OCI-LY7 (cell line): ENCODE results near the gene WDR46. TPM values are rescaled to one million over a fixed set of nuclear protein-coding genes. Genes with fewer than 3 reads are reported as not detected.
"Not testable (repeated sequence)": the region's sequence is repeated elsewhere in the genome, so short reads cannot be mapped to it uniquely, and the experiment has no call there.

ENCODE experiments used
- BruUV-seq: library from RNA; stranded (reverse); fragments of 400-500 nt; replicated peaks from 2 replicates; lab custom pipeline; 2021; lab: Mats Ljungman, UMichigan
- CTCF ChIA-PET: fragments of 300-600 bp; sonication (Branson Sonifier 250); formaldehyde crosslinking; loops from one replicate; lab custom pipeline; 2022; ENCODE audit warnings: antibody characterized with exemption; ENCODE audit not compliant: unreplicated experiment; lab: Charles Lee
- POLR2A ChIA-PET: fragments of 300-600 bp; sonication (Branson Sonifier 250); formaldehyde crosslinking; loops from one replicate; lab custom pipeline; 2022; ENCODE audit warnings: antibody characterized with exemption; lab: Charles Lee
- DNase-seq: peaks from one replicate; pipeline ENCODE4 v3.0.0-alpha.2; 2015; ENCODE audit warnings: low spot score
- H2AFZ ChIP-seq: fragments of 200-600 bp; sonication (generic), shearing (Covaris generic); 2 replicates; pipeline ENCODE4 v1.6.1; 2014; ENCODE audit warnings: mild to moderate bottlenecking, antibody characterized with exemption, low read length, moderate library complexity
- H3K27ac ChIP-seq: fragments of 200-600 bp; sonication (generic); 2 replicates; pipeline ENCODE4 v1.5.1; 2014; ENCODE audit warnings: mixed run types, low read depth, mild to moderate bottlenecking, moderate library complexity, low read length, inconsistent platforms; ENCODE audit not compliant: poor library complexity, severe bottlenecking
- H3K36me3 ChIP-seq: fragments of 200-600 bp; sonication (generic); 2 replicates; pipeline ENCODE4 v1.6.1; 2014; ENCODE audit warnings: mild to moderate bottlenecking, antibody characterized with exemption, low read length, moderate library complexity, mixed read lengths; ENCODE audit not compliant: insufficient read depth
- H3K4me1 ChIP-seq: fragments of 200-600 bp; sonication (generic); 2 replicates; pipeline ENCODE4 v1.5.1; 2014; ENCODE audit warnings: mild to moderate bottlenecking, low read length; ENCODE audit not compliant: insufficient read depth, poor library complexity, severe bottlenecking
- H3K4me2 ChIP-seq: fragments of 200-600 bp; sonication (generic); 2 replicates; pipeline ENCODE4 v1.6.1; 2014; ENCODE audit warnings: mild to moderate bottlenecking, low read length
- H3K4me3 ChIP-seq: fragments of 200-600 bp; sonication (generic); 2 replicates; pipeline ENCODE4 v1.5.1; 2014; ENCODE audit warnings: mild to moderate bottlenecking, low read depth, low read length; ENCODE audit not compliant: poor library complexity, severe bottlenecking
- H3K79me2 ChIP-seq: fragments of 200-600 bp; sonication (generic); 2 replicates; pipeline ENCODE4 v1.6.1; 2016; ENCODE audit warnings: low read depth, mild to moderate bottlenecking, low read length, moderate library complexity, mixed read lengths; ENCODE audit not compliant: insufficient read depth
- H3K9me2 ChIP-seq: fragments of 200-600 bp; sonication (generic); 2 replicates; pipeline ENCODE4 v1.6.1; 2016; ENCODE audit warnings: mild to moderate bottlenecking, low read length, mixed read lengths; ENCODE audit not compliant: insufficient read depth
- H3K9me3 ChIP-seq: fragments of 200-600 bp; sonication (generic); 2 replicates; pipeline ENCODE4 v1.6.1; 2014; ENCODE audit warnings: mild to moderate bottlenecking, mixed run types, low read length, mixed read lengths
- H4K20me1 ChIP-seq: fragments of 200-600 bp; sonication (generic); 2 replicates; pipeline ENCODE4 v1.6.1; 2014; ENCODE audit warnings: mild to moderate bottlenecking, antibody characterized with exemption, low read length, moderate library complexity, mixed read lengths; ENCODE audit not compliant: insufficient read depth
- EZH2phosphoT487 ChIP-seq: fragments of 200-600 bp; sonication (generic); IDR thresholded peaks from 2 replicates; pipeline ENCODE4 v1.6.1; 2018; ENCODE audit warnings: low read depth, borderline replicate concordance, mild to moderate bottlenecking, mixed run types, antibody characterized with exemption, low read length, moderate library complexity, mixed read lengths
- intact Hi-C: fragments of 100-400 bp; cut with micrococcal nuclease; formaldehyde crosslinking; loops from one replicate; pipeline ENCODE4 v1.10.0; 2022; ENCODE audit not compliant: unreplicated experiment
- total RNA-seq, 2 experiments: library from RNA; depleted of rRNA in 1 of 2; stranded (reverse); fragments of >200 nt in 1 of 2; shearing (Covaris generic) in 1 of 2; gene quantifications; 2 replicates each; pipeline ENCODE4 v1.2.3, GENCODE V29; 2014 to 2022
- TF ChIP-seq, protein P1 (sequence below): fragments of 200-600 bp; sonication (generic); conservative IDR thresholded peaks from 2 replicates; pipeline ENCODE4 v1.5.1; 2014; ENCODE audit warnings: mild to moderate bottlenecking, antibody characterized with exemption, low read length, moderate library complexity, mixed read lengths

Gene WDR46
- total RNA-seq, 2 experiments from 2014 or later = 83.3 to 129 TPM

DNA sequence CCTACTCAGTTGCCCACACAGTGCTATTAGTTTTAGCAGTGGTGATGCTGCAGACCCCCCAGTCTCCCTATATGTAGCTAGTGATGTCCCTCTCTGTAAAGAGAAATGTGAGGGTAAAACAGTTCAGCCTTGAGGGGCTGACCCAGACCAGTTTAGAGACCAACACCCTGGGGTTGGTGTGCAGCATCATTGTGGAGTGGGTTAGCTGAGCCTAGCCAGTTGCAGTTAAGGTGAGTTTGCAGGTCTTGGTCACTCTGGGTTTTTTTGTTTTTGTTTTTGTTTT, 12.5 kb downstream of the WDR46 start:
- BruUV-seq = no TSS peak
- Histone ChIP-seq H3K36me3 (peaks cover 89% of the 10 kb centered on the region), H3K4me2 (peak overlapping the region; percentile 93), H3K27ac (peak overlapping the region; percentile 93), H2AFZ (no peak overlapping the region), H3K9me2 (no peaks in the 10 kb centered on the region), H3K4me3 (peak overlapping the region; percentile 97), H4K20me1 (peaks cover 31% of the 10 kb centered on the region), H3K79me2 (peaks cover 42% of the 10 kb centered on the region), H3K9me3 (no peaks in the 10 kb centered on the region), H3K4me1 (peaks cover 58% of the 10 kb centered on the region)
- peak; percentile 20 for DNase-seq
- intact Hi-C loops = loop anchor here (2.0 to 5.0 kb wide), 3 partner anchors 68 to 151 kb away; partner anchors contain the start of gene KIFC1
- TF ChIP-seq, protein P1, sequence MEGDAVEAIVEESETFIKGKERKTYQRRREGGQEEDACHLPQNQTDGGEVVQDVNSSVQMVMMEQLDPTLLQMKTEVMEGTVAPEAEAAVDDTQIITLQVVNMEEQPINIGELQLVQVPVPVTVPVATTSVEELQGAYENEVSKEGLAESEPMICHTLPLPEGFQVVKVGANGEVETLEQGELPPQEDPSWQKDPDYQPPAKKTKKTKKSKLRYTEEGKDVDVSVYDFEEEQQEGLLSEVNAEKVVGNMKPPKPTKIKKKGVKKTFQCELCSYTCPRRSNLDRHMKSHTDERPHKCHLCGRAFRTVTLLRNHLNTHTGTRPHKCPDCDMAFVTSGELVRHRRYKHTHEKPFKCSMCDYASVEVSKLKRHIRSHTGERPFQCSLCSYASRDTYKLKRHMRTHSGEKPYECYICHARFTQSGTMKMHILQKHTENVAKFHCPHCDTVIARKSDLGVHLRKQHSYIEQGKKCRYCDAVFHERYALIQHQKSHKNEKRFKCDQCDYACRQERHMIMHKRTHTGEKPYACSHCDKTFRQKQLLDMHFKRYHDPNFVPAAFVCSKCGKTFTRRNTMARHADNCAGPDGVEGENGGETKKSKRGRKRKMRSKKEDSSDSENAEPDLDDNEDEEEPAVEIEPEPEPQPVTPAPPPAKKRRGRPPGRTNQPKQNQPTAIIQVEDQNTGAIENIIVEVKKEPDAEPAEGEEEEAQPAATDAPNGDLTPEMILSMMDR = no peak
- no peak for TF ChIP-seq EZH2phosphoT487
- ChIA-PET POLR2A (interaction anchor here (0.7 to 3.2 kb wide), 5 partner anchors 11 to 142 kb away, joined by 3 to 19 read pairs (median 4); partner anchors contain the start of genes CUTA, PFDN6, RING1 and WDR46), CTCF (interaction anchor here (2.7 kb wide), 1 partner anchor 23 kb away, joined by 12 read pairs; no protein-coding TSS in a partner anchor)

DNA sequence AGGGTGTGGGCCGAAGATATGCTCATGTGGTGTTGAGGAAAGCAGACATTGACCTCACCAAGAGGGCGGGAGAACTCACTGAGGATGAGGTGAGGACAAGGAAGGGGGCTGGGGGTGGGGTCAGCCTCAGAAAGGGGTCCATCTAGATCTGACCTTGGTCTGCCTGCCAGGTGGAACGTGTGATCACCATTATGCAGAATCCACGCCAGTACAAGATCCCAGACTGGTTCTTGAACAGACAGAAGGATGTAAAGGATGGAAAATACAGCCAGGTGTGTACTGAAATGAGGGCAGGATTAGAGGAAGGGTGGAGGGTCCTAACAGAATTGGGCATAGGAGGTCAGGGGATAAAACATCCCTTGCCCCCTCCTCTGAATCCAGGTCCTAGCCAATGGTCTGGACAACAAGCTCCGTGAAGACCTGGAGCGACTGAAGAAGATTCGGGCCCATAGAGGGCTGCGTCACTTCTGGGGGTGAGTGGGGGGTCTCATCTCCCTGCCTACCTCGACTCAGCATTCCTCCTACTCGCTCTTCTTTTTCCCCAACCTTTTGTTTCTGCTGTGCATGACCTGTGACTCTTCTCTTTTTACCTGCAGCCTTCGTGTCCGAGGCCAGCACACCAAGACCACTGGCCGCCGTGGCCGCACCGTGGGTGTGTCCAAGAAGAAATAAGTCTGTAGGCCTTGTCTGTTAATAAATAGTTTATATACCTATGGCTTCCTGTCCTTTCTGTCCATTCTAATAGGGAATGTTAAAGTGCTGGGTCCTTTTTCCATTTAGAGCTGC, 13.1 kb downstream of the WDR46 start:
- not testable (repeated sequence) for H3K9me3 ChIP-seq, H2AFZ ChIP-seq, H3K9me2 ChIP-seq, DNase-seq
- peaks cover 84% of the 10 kb centered on the region for H3K36me3 ChIP-seq
- H4K20me1 ChIP-seq = peaks cover 31% of the 10 kb centered on the region
- ChIA-PET CTCF (interaction anchor here (2.7 kb wide), 1 partner anchor 24 kb away, joined by 12 read pairs; no protein-coding TSS in a partner anchor), POLR2A (interaction anchor here (0.7 to 3.2 kb wide), 3 partner anchors 13 to 67 kb away, joined by 3 to 19 read pairs (median 13); partner anchors contain the start of genes PFDN6, RING1, WDR46 and ZBTB22)
- intact Hi-C loops = loop anchor here (2.0 to 5.0 kb wide), 3 partner anchors 69 to 151 kb away; partner anchors contain the start of gene KIFC1
- TSS peak; percentile 18 for BruUV-seq
- H3K4me2 ChIP-seq = peak overlapping the region; percentile 93
- peak overlapping the region; percentile 97 for H3K4me3 ChIP-seq
- peak overlapping the region; percentile 93 for H3K27ac ChIP-seq
- H3K4me1 ChIP-seq = peaks cover 59% of the 10 kb centered on the region
- peaks cover 45% of the 10 kb centered on the region for H3K79me2 ChIP-seq

DNA sequence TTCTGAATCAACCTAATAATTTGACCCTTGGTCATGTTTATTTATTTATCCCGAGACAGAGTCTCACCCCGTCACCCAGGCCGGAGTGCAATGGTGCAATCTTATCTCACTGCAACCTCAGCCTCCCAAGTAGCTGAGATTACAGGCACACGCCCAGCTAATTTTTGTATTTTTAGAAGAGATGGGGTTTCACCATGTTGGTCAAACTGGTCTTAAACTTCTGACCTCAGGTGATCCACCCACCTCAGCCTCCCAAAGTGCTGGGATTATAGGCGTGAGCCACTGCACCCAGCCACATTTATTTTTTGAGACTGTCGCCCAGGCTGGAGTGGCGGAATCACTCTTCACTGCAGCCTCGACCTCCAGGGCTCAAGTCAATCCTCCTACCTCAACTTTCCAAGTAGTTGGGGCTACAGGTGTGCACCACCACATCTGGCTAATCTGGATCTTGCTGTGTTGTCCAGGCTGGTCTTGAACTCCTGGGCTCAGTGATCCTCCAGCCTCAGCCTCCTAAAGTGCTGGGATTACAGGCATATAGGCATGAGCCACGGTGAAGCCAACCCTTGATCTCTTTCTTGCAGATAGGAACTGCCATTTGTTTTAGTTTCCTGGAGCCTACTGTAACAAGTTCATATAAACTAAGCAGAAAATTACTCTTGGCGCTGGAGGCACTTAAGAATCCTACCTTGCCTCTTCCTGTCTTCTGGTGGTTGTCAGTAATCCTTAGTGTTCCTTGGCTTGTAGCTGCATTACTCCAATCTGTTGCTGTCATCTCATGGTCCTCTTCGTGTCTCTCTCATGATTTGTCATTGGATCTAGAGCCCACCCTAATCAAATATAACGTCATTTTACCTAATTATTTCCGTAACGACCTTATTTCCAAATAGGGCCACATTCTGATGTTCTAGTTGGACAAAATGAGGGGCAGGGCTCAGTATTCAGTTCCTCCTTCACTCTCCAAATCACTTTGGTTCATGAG, 14.8 kb downstream of the WDR46 start:
- no TSS peak for BruUV-seq
- H3K79me2 ChIP-seq = peaks cover 55% of the 10 kb centered on the region
- no peaks in the 10 kb centered on the region for H3K9me2 ChIP-seq
- peaks cover 64% of the 10 kb centered on the region for H3K4me1 ChIP-seq
- peak overlapping the region; percentile 93 for H3K4me2 ChIP-seq
- H3K27ac ChIP-seq = peak overlapping the region; percentile 93
- ChIA-PET CTCF (no interaction called here), POLR2A (no interaction called here)
- intact Hi-C loops = loop anchor here (2.0 kb wide), 1 partner anchor 73 kb away; the partner anchor contains the start of genes RXRB and SLC39A7
- no peak overlapping the region for H2AFZ ChIP-seq
- peaks cover 72% of the 10 kb centered on the region for H3K36me3 ChIP-seq
- TF ChIP-seq, protein P1 = no peak
- no peak for TF ChIP-seq EZH2phosphoT487
- DNase-seq = peak; percentile 25
- H3K4me3 ChIP-seq = peak overlapping the region; percentile 97
- no peaks in the 10 kb centered on the region for H3K9me3 ChIP-seq
- peaks cover 31% of the 10 kb centered on the region for H4K20me1 ChIP-seq
